NCI-H2029 (cell line): ENCODE results near the gene CHPF2.

ENCODE experiments used
- DNase-seq: peaks from one replicate; lab custom pipeline; 2025; lab: John Stamatoyannopoulos, UW

The CHPF2 gene

DNA sequence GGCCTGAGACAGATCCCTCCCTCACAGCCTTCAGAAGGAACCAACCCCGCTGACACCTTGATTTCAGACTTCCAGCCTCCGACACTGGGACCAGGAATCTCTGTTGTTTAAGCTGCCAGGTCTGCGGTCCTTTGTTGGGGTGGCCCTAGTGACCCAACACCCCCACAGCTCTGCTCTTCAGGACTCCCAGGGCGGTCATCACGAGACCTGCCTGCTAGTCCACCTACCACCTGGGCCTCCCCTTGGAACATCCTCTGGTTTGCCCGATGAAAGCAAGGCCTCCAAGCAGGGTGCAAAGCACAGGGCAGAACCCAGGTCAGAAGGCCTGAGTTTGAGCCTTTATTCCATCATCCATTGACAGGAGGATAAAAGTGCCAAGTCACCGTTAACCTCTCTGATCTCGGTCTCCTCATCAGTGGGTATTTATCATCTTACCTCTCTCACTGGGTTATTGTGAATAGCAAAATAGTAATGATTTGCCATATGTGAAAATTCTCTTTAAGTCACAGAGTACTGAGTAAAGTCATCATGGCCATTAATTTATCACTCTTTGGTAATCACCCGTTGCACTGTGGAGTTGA is 33.2 kb downstream of the CHPF2 start:
- no peak for DNase-seq

DNA sequence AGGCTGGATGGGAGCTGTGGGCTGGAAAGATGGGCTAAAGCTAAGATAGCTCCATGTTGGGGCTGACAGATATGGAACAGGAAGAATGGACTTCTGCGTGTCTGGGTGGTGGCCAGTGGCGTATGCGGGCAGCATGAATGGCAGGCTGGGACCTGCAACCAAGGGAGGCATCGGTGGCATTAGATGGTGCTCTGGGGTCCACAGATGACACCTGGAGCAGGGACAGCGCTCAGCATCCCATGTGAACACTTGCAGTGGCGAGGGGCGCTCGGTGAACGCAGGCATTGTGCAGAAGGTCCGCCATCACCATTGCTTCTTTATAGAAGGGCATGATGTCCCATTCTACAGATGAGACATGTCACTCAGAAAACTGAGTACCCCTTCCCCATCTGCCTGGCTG is 37.2 kb downstream of the CHPF2 start:
- DNase-seq = no peak

DNA sequence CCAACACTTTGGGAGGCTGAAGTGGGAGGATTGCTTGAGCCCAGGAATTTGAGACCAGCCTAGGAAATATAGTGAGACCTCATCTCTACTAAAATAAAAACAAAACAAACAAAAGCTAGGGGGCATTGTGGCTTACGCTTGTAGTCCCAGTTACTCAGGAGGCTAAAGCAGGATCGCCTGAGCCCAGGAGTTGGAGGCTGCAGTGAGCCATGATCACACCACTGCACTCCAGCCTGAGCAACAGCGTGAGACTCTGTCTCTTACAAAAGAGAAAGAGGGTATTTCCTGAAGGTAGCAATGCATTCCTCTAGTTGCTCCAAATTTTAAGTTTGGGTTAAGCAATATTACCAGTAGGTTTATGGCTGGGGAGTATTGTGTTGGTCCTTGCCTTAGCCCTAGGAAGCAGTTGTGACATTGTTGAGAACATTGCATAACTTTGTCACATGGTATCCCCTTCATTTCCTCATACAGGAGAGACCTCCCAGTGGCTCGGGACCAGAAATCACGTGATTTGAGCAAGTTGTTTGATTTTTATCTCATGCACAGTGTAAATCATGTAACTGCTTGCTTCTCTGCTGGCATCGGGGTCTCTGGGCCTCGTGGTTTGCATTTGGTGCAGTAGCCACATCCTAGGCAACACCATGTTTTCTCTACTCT is 39.5 kb downstream of the CHPF2 start:
- DNase-seq = no peak

DNA sequence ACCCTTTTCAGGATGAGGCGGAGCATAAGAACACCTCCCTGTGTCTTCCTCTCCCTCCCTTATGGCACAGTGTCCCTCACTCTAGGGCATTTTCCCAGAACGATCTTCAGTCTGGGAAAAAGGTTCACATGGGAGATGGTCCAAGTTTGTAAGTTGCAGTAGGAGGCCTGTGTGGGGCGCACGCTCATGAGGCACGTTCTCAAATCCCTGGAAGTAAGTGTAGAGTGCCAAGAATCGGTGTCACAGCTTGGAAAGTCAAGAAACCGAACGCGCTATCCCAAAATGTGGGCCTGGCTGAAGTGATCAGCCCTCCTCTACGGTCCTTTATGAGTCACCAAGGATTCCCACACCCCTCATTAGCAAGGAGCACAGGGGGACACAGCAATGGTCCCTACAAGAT is 40.1 kb downstream of the CHPF2 start:
- no peak for DNase-seq

DNA sequence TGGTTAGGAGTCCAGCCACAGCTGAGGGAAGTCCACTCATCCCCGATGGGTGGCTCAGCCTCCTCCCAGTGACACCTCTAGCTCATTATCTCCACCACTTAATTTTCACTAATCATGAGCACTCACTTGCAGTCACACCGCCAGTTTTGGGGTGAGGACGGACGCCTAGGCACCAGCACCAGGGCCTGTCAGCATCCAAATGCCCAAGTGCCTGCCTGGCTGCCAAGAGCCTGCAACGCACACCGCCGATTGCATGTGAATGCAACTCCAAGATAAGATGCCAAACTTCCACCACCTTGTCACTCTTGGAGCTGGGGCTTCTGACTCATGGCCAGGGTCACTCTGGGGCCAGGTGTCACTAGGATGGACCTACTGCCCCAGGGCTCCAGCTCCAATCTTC is 40.6 kb downstream of the CHPF2 start:
- no peak for DNase-seq

DNA sequence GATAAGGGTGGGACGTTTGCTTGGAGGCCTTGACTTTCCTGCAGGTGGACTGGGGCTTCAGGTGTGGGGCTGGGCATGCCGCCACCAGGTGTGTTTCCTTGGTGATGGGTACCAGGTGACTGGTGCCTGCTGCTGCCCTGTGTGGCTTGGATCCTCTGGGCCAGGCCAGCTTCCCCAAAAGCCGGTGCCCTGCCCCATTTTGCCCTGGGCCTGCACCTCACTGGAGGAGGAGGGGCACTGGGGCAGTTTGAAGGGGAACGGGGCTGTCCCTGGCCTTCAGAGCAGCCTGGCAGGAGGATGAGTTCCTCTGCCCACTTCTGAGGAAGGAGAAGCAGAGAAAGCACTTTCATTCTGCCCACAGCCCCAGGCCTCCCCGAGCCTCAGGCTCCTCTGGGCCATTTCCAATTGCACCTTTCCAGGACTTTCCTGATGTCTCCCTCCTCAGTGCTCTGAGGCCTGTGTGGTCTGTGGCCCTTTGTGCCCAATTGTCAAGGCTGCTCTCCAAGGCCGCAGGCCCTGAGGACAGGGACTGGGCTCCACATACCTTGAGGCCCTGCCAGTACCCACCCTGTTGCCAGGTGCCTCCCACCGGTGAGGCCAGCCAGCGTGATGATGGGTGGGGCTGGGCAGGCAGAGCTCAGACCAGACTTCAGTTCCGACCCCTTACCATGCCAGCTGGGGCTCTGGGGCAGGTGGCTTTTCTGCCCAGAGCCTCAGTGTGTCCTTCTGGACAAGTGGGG is 41.5 kb downstream of the CHPF2 start:
- no peak for DNase-seq

DNA sequence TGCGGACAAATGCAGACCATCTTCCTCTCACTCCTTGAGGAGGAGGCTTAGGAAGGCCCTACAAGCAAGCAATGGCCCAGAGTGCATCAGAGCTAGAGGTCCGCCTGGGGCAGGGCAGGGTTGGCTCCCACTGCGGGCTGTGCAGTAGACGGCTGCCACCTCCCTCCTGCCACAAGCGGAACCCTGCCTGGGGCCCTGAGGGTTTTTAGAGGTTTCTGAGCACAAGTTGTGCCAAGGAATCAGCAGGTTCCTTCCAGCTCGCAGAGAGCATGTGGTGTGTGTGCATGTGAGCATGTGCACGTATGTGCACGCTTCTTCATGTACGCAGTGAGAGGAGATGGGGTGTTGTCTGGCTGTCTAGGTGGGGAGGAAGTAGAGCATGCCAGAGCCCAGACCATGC is 42.1 kb downstream of the CHPF2 start:
- no peak for DNase-seq

DNA sequence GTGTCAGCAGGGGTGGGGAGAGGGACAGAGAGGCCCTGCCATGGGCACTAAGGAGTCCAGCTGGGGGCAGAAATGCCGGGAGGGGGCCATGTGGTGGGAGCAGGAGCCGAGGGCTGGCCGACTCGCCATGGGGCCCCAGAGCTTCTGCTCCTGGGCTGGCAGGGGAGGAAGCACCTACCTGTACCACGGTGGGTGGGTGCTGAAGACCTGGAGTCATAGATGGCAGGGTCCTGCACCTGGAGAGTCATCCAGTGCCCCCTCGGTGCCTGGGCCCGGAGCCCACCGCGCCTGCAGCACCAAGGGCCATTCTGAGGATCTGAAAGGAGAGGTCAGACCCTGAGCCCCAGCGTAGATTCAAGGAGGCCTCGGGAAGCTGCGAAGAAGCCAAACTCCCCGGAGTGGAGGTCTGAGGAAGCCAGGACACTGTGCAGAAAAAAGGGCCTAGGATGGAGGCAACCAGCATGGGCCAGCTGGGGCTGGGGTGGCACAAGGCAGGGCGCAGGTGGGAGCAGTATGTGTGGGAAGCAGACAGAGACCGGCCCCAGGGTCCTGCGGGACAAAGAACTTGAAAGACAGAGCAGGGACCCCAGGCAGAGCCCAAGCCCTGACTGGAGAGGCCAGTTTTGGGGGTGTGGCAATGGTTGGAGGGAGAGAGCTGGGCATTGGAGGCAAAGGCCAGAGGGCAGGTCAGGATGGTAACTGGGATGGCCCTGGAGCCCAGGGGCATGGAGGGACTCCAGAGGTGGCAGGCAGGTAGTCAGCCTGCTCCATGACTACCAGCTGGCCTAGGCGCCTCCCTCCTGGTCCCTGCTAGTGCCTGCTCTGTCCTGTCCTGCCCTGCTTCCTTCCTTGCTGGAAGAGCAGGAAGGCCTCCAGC is 42.9 kb downstream of the CHPF2 start:
- DNase-seq = no peak

DNA sequence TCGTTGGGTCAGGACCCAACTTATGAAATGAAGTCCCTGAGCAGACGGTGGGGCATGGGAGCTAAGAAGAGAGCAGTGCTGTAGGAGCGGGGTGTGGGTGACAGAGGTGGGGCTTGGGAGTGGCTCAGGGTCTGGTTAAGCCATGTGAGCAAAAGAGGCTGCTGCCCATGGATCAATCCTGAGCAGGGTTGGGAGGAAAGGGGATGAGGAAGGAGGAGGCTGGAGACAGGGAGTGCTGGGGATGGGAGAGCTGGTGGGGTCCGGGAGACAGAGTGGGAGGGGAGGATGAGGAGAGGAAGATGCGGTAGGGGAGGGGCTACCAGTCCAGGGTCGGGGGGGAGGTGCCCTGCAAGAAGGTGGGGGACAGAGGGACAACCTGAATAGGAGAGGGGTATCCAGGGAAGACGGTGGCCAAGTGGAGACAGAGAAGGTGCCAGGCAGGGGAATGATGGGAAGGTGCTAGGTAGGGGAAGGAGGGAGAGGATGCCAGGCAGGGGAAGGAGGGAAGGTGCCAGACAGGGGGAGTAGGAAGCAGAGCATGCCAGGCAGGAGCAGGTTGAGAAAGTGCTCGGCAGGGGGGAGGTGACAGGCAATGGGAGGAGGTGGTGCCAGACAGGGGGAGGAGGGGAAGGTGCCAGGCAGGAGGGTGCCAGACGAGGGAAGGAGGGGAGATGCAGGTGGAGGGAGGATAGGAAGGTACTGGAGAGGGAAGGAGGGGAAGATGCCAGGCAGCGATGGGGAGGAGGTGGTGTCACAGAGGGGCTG is 43.7 kb downstream of the CHPF2 start:
- DNase-seq = no peak

DNA sequence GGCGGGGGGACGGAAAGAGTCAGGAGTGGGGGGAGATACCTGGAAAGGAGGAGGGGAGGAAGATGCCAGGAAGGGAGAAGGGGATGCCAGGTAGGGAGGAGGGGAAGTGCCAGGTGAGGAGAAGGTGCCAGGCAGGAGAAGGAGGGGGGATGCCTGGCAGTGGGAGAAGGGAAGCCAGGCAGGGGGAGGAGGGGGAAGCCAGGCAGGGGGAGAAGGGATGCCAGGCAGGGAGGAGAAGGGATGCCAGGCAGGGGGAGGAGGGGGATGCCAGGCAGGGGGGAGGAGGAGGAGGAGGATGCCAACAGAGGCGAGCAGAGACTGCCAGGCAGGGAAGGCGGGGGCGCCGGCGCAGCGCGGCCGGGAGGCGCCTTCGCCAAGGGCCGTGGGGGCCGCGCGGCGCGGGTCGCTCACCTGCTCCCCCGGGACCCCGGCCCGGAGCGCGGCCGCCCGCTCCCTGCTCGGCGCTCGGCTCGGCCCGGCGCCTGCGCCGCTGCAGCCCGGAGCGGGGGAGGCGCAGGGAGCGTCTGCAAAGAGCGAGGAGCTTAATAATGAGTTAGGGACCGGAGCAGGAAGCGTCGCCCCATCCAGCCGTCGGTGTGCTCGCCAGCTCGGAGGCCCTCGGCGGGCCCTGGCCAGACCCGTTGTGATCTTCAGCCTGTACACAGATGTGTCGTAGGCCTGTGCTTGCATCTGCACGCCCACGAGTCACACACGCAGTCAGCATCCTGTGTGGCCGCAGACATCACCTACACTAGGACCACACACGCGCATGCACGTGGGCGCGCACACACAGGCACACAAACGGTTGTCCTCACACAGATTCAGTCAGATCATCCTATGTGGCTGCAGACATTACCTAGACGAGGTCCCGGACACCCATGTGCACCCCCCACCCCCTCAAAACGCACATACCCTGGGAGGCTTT is 44.6 kb downstream of the CHPF2 start:
- peak; percentile 27 for DNase-seq

DNA sequence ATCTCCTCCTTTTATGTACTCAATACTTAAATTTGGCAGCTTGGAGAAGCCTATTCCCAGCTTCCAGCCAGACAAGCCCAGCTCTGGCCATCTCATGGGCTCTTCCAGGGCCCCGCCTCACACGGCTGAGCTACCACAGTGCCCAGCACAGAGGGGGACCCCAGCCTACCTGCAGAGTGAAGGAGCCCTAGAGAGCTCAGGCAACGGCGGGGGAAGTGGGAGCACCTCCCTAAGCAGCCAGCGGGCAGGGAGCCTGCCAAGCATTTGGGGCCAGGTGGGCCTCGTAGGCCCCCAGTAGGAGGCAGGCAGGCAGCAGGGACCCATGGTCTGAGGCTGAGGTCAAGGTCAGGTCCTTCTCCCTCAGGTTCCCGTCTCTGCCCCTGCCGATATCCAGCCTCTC is 45.3 kb downstream of the CHPF2 start:
- DNase-seq = no peak

DNA sequence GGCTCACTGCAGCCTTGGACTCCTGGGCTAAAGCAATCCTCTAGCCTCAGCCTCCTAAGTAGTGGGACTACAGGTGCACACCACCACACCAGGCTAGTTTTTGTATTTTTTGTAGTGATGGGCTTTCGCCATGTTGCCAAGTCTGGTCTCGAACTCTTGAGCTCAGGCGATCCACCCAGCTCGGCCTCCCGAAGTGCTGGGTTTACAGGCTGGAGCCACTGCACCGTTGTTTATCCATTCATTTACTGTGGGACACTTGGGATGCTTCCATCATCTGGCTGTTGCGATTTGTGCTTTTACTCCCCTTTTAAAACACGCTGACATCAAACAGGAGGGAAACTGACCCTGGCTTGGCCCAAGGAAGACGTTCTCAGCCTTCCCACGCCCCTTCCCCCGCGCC is 46.7 kb downstream of the CHPF2 start:
- no peak for DNase-seq

DNA sequence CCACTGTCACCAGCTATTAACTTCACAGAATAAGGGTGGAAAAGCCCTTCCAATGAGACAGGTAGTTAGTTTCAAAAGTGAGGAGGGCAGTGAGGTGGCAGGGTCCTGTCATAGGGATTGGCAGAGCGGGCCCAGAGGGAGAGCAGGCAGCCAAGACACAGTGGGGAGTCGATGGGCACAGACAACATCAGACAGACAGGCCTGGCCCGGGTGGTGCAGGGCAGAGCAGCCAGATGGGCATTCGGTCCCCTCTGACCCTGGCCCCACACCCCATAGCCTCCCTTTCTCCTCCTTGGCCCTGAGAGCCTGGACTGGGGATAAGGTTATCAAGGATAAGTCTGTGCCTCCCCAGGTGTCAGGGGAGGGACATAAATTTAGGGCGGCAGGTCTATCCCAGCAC is 47.6 kb downstream of the CHPF2 start:
- DNase-seq = no peak

DNA sequence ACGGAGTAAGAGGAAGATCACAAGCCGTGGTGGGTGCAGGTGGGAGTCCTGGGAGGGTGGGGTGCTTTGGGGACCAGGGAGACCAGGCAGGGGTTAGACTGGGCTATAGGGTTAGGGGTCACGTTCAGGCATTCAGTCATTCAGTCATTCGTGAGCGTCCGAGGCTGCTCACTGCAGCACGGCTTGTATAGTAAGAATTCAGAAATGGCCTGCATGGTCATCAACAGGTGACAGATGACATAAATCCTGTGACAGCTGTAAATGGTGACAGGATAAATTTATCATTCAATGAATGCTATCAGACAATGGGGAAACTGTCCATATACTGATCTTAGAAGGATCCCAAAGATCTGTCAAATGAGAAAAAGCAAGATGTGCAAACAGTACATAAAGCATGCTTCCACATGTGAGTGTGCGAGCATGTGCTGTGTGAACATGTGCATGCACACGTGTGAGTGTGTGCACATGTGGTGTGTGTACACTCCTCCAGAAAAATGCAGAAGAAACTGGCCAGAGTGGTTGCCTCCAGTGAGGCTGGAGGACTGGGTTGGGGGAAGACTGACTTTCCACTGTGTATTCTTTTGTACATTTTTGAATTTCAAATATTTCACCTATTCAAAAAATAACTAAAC is 48.2 kb downstream of the CHPF2 start:
- DNase-seq = no peak

DNA sequence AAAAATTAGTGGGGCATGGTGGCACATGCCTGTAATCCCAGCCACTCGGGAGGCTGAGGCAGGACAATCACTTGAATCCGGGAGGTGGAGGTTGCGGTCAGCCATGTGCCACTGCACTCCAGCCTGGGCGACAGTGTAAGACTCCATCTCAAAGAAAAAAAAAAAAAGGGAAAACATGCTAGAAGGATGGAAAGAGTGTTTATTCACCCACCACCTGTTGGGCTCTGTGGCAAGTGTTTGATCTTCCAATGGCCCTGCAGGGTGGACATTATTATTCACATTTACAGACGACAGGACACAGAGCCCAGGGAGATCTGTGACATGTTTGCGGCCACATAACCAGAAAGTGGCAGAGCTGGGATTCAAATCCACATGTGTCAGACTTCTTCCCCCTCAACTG is 49.4 kb downstream of the CHPF2 start:
- DNase-seq = no peak

DNA sequence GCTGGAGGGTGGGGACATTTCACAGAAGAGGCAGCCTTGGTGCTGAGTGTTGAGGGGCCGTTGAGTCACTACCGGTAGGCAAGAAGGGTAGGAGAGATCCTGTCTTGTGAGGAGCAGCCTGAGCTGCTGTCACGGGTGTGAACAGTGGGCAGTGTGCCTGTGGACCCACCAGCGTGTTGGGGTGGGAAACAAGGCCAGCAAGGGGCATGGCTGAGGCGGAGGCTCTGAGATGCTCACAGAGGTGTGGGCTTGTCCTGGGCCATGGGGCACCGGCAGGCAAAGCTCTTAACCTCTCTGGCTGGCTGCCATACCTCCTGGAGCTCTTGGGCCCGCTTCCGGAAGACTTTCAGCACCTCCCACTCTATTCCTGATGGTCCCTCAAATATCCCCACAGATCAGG is 49.8 kb downstream of the CHPF2 start:
- DNase-seq = no peak

DNA sequence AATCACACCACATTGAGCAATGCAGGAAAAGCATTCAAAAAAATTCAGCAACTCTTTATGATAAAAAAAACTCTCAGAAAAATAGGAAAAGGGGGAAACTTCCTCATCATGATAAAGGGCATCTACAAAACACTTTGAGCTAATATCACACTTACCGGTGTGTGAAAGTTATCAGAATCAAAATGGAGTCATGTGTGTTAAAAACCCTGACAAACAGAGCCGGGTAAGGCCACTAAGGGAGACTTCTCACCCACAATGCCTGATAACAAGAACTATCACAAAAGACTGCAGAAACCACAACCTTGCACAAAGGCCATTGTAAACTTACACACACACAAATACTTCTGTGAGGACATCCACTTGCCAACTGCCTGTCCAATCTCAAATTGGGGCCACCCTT is 51.0 kb downstream of the CHPF2 start:
- DNase-seq = no peak

DNA sequence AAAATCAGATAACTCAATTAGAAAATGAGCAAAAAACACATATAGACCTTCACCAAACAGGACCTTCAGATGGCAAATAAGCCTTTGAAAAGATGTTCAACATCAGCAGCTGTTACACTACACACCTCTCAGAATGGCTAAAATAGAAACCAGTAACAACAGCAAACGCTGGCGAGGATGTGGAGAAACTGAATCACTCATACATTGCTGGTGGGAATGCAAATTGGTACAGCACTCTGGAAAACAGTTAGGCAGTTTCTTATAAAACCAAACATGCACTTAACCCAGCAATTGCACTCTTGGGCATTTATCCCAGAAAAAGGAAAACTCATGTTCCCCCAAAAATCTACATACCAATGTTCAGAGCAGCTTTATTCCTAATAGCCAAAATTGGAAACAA is 53.9 kb downstream of the CHPF2 start:
- DNase-seq = no peak
